Measurements from ENCODE around the gene PCDH8.

PCDH8 gene

DNA sequence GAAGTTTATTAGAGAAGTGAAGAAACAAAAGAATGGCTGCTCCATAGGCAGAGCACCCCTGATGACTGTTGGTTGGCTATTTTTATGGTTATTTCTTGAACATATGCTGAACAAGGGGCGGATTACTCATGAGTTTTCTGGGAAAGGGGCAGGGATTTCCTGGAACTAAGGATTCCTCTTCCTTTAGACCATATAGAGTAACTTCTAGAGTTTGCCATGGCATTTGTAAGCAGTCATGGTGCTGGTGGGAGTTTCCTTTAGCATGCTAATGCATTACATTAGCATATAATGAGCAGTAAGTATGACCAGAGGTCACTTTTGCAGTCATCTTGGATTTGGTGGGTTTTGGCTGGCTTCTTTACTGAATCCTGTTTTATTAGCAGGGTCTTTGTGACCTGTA, 38.7 kb upstream of the PCDH8 start:
- H3K27ac Mint-ChIP-seq: no peak overlapping the region
- H3K9me3 Mint-ChIP-seq: no peaks in the 10 kb centered on the region
- no peaks in the 10 kb centered on the region for H3K36me3 Mint-ChIP-seq (ENCODE audit: low read depth)
- peaks cover 35% of the 10 kb centered on the region for H3K4me1 Mint-ChIP-seq
- TF ChIP-seq, protein P1, sequence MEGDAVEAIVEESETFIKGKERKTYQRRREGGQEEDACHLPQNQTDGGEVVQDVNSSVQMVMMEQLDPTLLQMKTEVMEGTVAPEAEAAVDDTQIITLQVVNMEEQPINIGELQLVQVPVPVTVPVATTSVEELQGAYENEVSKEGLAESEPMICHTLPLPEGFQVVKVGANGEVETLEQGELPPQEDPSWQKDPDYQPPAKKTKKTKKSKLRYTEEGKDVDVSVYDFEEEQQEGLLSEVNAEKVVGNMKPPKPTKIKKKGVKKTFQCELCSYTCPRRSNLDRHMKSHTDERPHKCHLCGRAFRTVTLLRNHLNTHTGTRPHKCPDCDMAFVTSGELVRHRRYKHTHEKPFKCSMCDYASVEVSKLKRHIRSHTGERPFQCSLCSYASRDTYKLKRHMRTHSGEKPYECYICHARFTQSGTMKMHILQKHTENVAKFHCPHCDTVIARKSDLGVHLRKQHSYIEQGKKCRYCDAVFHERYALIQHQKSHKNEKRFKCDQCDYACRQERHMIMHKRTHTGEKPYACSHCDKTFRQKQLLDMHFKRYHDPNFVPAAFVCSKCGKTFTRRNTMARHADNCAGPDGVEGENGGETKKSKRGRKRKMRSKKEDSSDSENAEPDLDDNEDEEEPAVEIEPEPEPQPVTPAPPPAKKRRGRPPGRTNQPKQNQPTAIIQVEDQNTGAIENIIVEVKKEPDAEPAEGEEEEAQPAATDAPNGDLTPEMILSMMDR (IDR thresholded peaks at IDR 0.05; ENCODE audit: unreplicated experiment in 3 of 3): no peak
- H3K4me3 Mint-ChIP-seq: no peak overlapping the region
- no peaks in the 10 kb centered on the region for H3K27me3 Mint-ChIP-seq (ENCODE audit: low read depth)

DNA sequence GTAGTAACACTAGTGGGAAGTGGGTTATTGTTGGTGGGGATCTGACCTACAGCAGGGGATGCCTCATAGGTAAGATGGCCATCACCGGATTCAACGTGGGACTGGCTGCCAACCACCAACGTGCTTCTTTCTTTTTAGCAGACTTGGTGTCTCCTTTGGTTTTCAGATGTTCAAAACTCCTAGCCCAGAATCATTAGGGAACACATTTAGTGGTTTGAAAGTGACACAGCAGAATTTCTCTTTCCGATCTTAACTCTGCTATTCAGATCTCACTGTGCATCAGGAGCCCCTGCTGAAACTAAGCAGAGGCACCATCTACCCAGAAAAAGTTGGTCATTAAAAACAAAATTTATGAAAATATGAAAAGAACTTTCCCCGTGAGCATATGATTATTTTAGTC, 36.7 kb upstream of the PCDH8 start:
- no peaks in the 10 kb centered on the region for H3K9me3 Mint-ChIP-seq
- H3K4me3 Mint-ChIP-seq: no peak overlapping the region
- H3K4me1 Mint-ChIP-seq: peaks cover 49% of the 10 kb centered on the region
- H3K27ac Mint-ChIP-seq: peak overlapping the region in 1 of 3 experiments; percentile 15
- no peaks in the 10 kb centered on the region for H3K36me3 Mint-ChIP-seq (ENCODE audit: low read depth)
- TF ChIP-seq, protein P1 (IDR thresholded peaks at IDR 0.05; ENCODE audit: unreplicated experiment in 3 of 3): no peak
- H3K27me3 Mint-ChIP-seq (ENCODE audit: low read depth): no peaks in the 10 kb centered on the region

DNA sequence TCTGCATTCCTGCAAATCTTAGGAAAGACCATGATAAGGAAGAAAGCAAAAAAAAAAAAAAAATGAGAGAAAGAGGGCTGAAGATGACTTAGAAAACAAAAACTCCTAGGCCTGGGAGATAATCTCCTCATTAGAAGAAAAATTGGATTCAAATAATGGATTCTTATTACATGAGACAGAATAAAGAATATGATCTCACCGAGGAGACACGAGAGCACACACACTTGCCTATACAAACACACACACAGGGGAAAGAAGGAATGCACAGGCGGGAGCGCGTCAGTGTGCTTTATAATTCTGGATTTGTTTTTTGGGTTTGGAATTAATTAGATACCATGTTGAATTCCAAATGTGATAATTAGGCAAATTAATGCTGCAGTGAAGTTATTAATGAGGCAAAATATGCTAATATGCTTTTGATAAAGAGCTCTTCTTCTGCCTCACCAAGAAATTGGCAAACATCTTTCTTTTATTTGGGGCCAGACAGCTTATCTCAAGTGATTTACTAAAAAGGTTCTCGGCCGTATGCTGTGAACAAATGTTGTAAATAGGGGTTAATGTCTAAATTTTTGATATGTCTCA, 36.1 kb upstream of the PCDH8 start:
- Mint-ChIP-seq H3K36me3 (ENCODE audit: low read depth) (no peaks in the 10 kb centered on the region), H3K4me1 (peaks cover 55% of the 10 kb centered on the region), H3K4me3 (no peak overlapping the region), H3K9me3 (no peaks in the 10 kb centered on the region), H3K27ac (peak overlapping the region in 2 of 3 experiments; percentile 2 to 15), H3K27me3 (ENCODE audit: low read depth) (no peaks in the 10 kb centered on the region)
- TF ChIP-seq, protein P1 (IDR thresholded peaks at IDR 0.05; ENCODE audit: unreplicated experiment in 3 of 3): no peak

DNA sequence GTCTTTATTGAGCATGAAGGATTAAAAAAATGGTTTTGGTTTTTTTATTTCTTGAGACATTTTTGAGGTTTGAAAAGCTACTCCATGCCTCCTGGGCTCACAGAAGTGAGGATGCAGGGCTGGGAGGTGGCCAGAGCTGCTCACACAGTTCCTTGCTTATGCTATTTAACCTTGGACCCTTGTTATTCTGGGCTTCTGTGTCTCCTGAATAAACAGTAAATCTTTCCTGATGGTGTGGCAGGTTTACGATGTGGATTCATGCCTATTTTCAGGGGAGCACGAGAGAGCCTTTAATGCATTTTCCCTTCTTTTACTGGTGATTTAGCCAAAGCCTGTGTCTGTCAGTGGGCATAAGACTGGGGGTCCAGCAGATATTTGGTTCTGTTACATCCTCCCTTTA, 34.3 kb upstream of the PCDH8 start:
- H3K27ac Mint-ChIP-seq: peak overlapping the region in 2 of 3 experiments; percentile 73 to 92
- TF ChIP-seq, protein P1 (IDR thresholded peaks at IDR 0.05; ENCODE audit: unreplicated experiment in 3 of 3): no peak
- H3K27me3 Mint-ChIP-seq (ENCODE audit: low read depth): no peaks in the 10 kb centered on the region
- H3K36me3 Mint-ChIP-seq (ENCODE audit: low read depth): no peaks in the 10 kb centered on the region
- peaks cover 2% of the 10 kb centered on the region for H3K9me3 Mint-ChIP-seq
- no peak overlapping the region for H3K4me3 Mint-ChIP-seq
- peaks cover 70% of the 10 kb centered on the region for H3K4me1 Mint-ChIP-seq

DNA sequence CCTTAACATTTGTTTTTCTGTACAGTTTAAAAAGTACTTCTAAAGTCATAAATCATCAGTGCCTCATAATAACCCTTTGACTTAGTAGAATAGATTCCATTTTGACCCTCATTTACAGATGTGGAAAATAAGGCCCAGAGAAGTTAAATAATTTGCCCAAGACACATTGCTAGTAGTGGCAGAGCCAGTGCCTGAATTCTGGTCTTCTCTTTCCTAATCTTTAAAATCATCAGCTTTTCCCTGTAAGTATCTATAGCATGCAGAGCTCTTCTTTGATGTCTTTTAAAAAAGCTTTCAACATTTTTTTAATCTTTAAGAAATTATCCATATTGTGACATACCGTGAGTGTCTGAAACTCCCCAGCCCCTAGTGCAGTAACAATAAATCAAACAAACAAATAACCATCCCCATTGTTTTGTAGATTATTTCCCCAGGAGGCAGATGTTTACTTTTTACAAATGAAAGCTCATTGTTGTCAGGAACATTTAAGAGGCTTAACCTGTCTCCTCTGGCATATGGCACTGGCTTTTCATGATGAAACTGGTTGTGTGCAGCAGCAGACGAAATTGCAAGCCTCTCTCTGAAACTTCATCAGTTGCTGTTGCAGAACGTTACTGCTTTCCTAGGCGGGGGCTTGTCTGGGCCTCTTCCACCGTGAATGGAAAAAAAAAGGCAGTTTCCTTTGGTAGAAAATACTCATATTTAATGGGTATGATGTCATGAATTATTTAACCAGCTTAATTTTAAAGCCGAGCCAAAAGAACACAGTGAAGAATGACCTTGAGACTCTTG, 31.7 kb upstream of the PCDH8 start:
- H3K27ac Mint-ChIP-seq: peak overlapping the region; percentile 74 to 92 (median 90)
- H3K4me1 Mint-ChIP-seq: peaks cover 68% of the 10 kb centered on the region
- peaks cover 14% of the 10 kb centered on the region for H3K36me3 Mint-ChIP-seq (ENCODE audit: low read depth)
- H3K4me3 Mint-ChIP-seq: peak overlapping the region; percentile 5 to 63 (median 7)
- peaks cover 5% of the 10 kb centered on the region for H3K27me3 Mint-ChIP-seq (ENCODE audit: low read depth)
- peaks cover 20% of the 10 kb centered on the region for H3K9me3 Mint-ChIP-seq
- TF ChIP-seq, protein P1 (IDR thresholded peaks at IDR 0.05; ENCODE audit: unreplicated experiment in 3 of 3): no peak

Data from nephron (organoid).